ENCODE results near the gene MACO1. TPM values are rescaled to one million over a fixed set of nuclear protein-coding genes. Genes with fewer than 3 reads are reported as not detected.
"Not testable (repeated sequence)": the region's sequence is repeated elsewhere in the genome, so short reads cannot be mapped to it uniquely, and the experiment has no call there.

MACO1 gene
- total and polyA plus RNA-seq, 2 experiments from 2014 or later, result 12.4 to 16.8 TPM

DNA sequence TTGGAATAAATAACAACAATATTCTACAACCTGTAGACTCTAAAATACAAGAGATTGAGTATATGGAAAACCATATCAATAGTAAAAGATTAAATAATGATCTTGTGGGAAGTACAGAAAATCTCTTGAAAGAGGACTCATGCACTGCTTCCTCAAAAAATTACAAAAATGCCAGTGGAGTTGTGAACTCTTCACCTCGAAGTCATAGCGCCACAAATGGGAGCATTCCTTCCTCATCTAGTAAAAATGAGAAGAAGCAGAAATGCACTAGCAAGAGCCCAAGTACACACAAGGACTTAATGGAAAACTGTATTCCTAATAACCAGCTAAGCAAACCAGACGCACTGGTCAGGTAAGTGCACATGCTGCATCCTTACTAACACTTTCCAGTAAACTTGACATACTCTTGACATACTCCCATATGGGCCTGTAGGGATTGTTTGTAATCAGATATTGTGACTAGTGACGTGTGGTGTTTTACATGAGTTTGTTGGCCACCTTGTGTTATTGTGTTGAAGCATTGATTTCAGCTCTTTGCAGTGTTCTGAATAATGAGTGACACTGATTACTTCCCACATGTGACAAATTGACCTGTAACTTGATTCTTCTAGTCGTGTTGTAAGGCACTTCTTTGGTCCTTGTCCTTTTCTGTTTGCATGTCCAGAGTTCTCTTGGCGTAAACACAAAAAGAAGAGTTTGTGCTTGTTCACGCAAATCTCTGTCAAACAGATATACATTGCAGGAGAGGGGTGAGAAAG, 28.0 kb downstream of the MACO1 start:
- Histone ChIP-seq H3K9ac (no peak overlapping the region), H3K79me2 (ENCODE audit: insufficient read depth) (peaks cover 11% of the 10 kb centered on the region; the same call in 1 of the 2 replicates), H4K20me1 (ENCODE audit: insufficient read depth) (no peaks in the 10 kb centered on the region), H3K27ac (no peak overlapping the region), H3K9me3 (ENCODE audit: low read depth) (no peaks in the 10 kb centered on the region), H3K4me3 (no peak overlapping the region), H3K4me1 (ENCODE audit: insufficient read depth) (no peaks in the 10 kb centered on the region), H2AFZ (no peak overlapping the region), H3K4me2 (ENCODE audit: unreplicated experiment) (no peak overlapping the region), H3K36me3 (ENCODE audit: low read depth) (peaks cover 23% of the 10 kb centered on the region), H3F3A (ENCODE audit: insufficient read depth) (no peaks in the 10 kb centered on the region), H3K9me2 (ENCODE audit: insufficient read depth) (no peaks in the 10 kb centered on the region), H3K27me3 (replicated peaks; ENCODE audit: insufficient read depth) (no peaks in the 10 kb centered on the region)
- WGBS, 2 experiments (ENCODE audit: low coverage in 1 of 2, low lambda C conversion rate in 2 of 2, missing lambda C conversion rate in 2 of 2), result 86 to 87% methylated on average over 7 of the region's 7 CpGs
- no peak for TF ChIP-seq EZH2 (IDR thresholded peaks at IDR 0.05; ENCODE audit: insufficient read depth, poor library complexity, severe bottlenecking)
- no peak for DNase-seq
- in situ Hi-C loops (cut with MboI), result no loop called here

DNA sequence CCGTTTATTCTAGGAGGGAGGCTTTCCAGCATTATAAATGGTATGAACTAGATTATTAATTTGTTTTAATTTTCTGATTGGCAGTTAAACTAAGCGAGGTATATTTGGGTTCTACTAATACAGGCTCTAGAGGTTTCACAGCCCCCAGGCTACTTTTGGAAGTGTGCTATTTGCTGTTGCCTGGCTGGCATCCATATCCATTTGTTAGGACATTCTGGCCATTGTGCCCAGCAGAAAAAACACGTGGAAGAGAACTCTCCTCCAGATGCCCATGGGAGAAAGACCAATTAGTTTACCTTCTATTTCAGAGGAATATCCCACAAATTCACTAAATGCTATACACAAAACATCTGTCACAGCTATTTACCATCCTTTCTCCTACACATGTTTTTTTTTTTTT, 29.3 kb downstream of the MACO1 start:
- H3K9me3 ChIP-seq (ENCODE audit: low read depth), result no peaks in the 10 kb centered on the region
- DNase-seq, result no peak
- 95 to 97% methylated on average over 3 of the region's 3 CpGs for WGBS, 2 experiments (ENCODE audit: low coverage in 1 of 2, low lambda C conversion rate in 2 of 2, missing lambda C conversion rate in 2 of 2)
- H3K4me1 ChIP-seq (ENCODE audit: insufficient read depth), result no peaks in the 10 kb centered on the region
- H3K27me3 ChIP-seq (replicated peaks; ENCODE audit: insufficient read depth), result no peaks in the 10 kb centered on the region
- in situ Hi-C loops (cut with MboI), result no loop called here
- H3K79me2 ChIP-seq (ENCODE audit: insufficient read depth), result peaks cover 17% of the 10 kb centered on the region
- no peaks in the 10 kb centered on the region for H3F3A ChIP-seq (ENCODE audit: insufficient read depth)
- H3K9ac ChIP-seq, result no peak overlapping the region
- H3K4me3 ChIP-seq, result no peak overlapping the region
- H2AFZ ChIP-seq, result no peak overlapping the region
- H3K9me2 ChIP-seq (ENCODE audit: insufficient read depth), result no peaks in the 10 kb centered on the region
- no peak overlapping the region for H3K4me2 ChIP-seq (ENCODE audit: unreplicated experiment)
- H3K36me3 ChIP-seq (ENCODE audit: low read depth), result peaks cover 20% of the 10 kb centered on the region
- no peak overlapping the region for H3K27ac ChIP-seq
- H4K20me1 ChIP-seq (ENCODE audit: insufficient read depth), result no peaks in the 10 kb centered on the region
- TF ChIP-seq EZH2 (IDR thresholded peaks at IDR 0.05; ENCODE audit: insufficient read depth, poor library complexity, severe bottlenecking) (no peak), EZH2phosphoT487 (IDR thresholded peaks at IDR 0.05; ENCODE audit: insufficient read depth, low read depth) (no peak)

DNA sequence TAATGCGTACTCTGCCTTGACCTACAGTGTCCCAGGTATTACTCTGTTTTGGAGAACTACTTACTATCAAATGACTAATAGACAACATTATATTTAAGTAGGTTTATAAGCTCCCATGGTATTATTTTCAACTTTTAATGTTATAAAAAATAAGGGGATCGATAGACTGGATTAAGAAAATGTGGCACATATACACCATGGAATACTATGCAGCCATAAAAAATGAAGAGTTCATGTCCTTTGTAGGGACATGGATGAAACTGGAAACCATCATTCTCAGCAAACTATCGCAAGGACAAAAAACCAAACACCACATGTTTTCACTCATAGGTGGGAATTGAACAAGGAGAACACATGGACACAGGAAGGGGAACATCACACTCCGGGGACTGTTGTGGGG, 30.1 kb downstream of the MACO1 start:
- H4K20me1 ChIP-seq (ENCODE audit: insufficient read depth); DNase-seq; H3K4me3 ChIP-seq; H3K27ac ChIP-seq; H3K27me3 ChIP-seq (replicated peaks; ENCODE audit: insufficient read depth); H2AFZ ChIP-seq; H3K9ac ChIP-seq; H3K9me2 ChIP-seq (ENCODE audit: insufficient read depth); H3F3A ChIP-seq (ENCODE audit: insufficient read depth); H3K9me3 ChIP-seq (ENCODE audit: low read depth); H3K4me1 ChIP-seq (ENCODE audit: insufficient read depth); in situ Hi-C loops (cut with MboI); H3K4me2 ChIP-seq (ENCODE audit: unreplicated experiment): not testable (repeated sequence)
- H3K79me2 ChIP-seq (ENCODE audit: insufficient read depth), result peaks cover 25% of the 10 kb centered on the region
- WGBS, 2 experiments (ENCODE audit: low coverage in 1 of 2, low lambda C conversion rate in 2 of 2, missing lambda C conversion rate in 2 of 2), result 75 to 79% methylated on average over 4 of the region's 4 CpGs
- H3K36me3 ChIP-seq (ENCODE audit: low read depth), result peaks cover 20% of the 10 kb centered on the region

DNA sequence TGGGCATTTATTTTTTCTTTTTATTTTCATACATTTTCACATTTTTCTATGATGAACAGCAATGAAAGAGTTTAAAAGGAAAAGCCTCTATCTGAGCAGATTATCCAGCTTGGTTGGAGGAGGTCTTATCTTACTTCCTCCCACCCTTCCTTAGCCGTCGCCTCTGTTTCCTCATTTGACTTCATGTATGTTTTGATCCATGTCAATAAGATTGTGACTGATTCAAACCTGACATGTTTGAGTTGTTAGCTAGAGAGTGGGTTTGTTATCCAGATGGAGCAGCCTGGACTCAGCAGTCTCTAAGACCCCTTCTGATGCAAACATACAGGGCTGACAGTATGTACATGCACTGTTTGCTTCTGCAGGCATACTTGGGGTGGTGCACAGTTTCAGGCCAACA, 31.2 kb downstream of the MACO1 start:
- H2AFZ ChIP-seq, result no peak overlapping the region
- H3K4me3 ChIP-seq, result no peak overlapping the region
- no peak for TF ChIP-seq EZH2phosphoT487 (IDR thresholded peaks at IDR 0.05; ENCODE audit: insufficient read depth, low read depth)
- no peak for TF ChIP-seq EZH2 (IDR thresholded peaks at IDR 0.05; ENCODE audit: insufficient read depth, poor library complexity, severe bottlenecking)
- no peaks in the 10 kb centered on the region for H3F3A ChIP-seq (ENCODE audit: insufficient read depth)
- peaks cover 14% of the 10 kb centered on the region for H3K36me3 ChIP-seq (ENCODE audit: low read depth)
- H4K20me1 ChIP-seq (ENCODE audit: insufficient read depth), result no peaks in the 10 kb centered on the region
- H3K79me2 ChIP-seq (ENCODE audit: insufficient read depth), result peaks cover 28% of the 10 kb centered on the region
- DNase-seq, result no peak
- H3K4me2 ChIP-seq (ENCODE audit: unreplicated experiment), result no peak overlapping the region
- H3K27ac ChIP-seq, result no peak overlapping the region
- in situ Hi-C loops (cut with MboI), result no loop called here
- WGBS, 2 experiments (ENCODE audit: low coverage in 1 of 2, low lambda C conversion rate in 2 of 2, missing lambda C conversion rate in 2 of 2), result 99 to 100% methylated on average over 2 of the region's 2 CpGs
- no peak overlapping the region for H3K9ac ChIP-seq
- H3K4me1 ChIP-seq (ENCODE audit: insufficient read depth), result no peaks in the 10 kb centered on the region
- H3K9me2 ChIP-seq (ENCODE audit: insufficient read depth), result no peaks in the 10 kb centered on the region
- H3K27me3 ChIP-seq (replicated peaks; ENCODE audit: insufficient read depth), result no peaks in the 10 kb centered on the region
- H3K9me3 ChIP-seq (ENCODE audit: low read depth), result no peaks in the 10 kb centered on the region

DNA sequence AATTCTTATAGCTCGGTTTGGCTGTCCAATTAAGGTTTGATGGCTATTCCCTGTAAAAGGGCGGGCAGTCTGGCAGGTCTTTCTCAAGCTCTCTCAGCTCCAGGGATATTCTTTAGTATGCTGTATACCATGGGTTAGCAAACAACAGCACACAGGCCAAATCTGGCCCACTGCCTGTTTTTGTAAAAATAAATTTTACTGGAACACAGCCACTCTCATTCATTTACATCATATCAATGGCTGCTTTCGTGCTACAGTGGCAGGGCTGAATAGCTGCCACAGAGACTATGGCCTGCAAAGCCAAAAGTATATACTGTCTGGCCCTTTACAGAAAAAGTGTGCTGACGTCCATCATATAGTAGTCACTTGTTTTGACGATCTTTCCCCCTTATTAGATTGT, 32.0 kb downstream of the MACO1 start:
- Histone ChIP-seq H3K27ac (no peak overlapping the region), H3K9me3 (ENCODE audit: low read depth) (no peaks in the 10 kb centered on the region), H3K4me2 (ENCODE audit: unreplicated experiment) (no peak overlapping the region), H3K4me3 (no peak overlapping the region), H3K36me3 (ENCODE audit: low read depth) (peaks cover 14% of the 10 kb centered on the region), H3K4me1 (ENCODE audit: insufficient read depth) (0 out of 2 replicates have a peak, but pooled peaks cover 1% of the 10 kb centered on the region), H3K79me2 (ENCODE audit: insufficient read depth) (peaks cover 28% of the 10 kb centered on the region), H3F3A (ENCODE audit: insufficient read depth) (peaks cover 4% of the 10 kb centered on the region; the same call in 1 of the 2 replicates), H3K27me3 (replicated peaks; ENCODE audit: insufficient read depth) (no peaks in the 10 kb centered on the region), H4K20me1 (ENCODE audit: insufficient read depth) (no peaks in the 10 kb centered on the region), H2AFZ (no peak overlapping the region), H3K9ac (no peak overlapping the region), H3K9me2 (ENCODE audit: insufficient read depth) (no peaks in the 10 kb centered on the region)
- in situ Hi-C loops (cut with MboI), result no loop called here
- DNase-seq, result no peak
- no peak for TF ChIP-seq EZH2 (IDR thresholded peaks at IDR 0.05; ENCODE audit: insufficient read depth, poor library complexity, severe bottlenecking)
- TF ChIP-seq EZH2phosphoT487 (IDR thresholded peaks at IDR 0.05; ENCODE audit: insufficient read depth, low read depth), result no peak
- WGBS, 2 experiments (ENCODE audit: low coverage in 1 of 2, low lambda C conversion rate in 2 of 2, missing lambda C conversion rate in 2 of 2), result 85% methylated on average over 5 of the region's 5 CpGs

Measured in GM23248 (cell line).